Erythroblast (primary cell): ENCODE results near the gene ADNP.

Experiments used
- DNase-seq, 2 experiments: peaks; one replicate each; lab custom pipeline; 2025; lab: John Stamatoyannopoulos, UW
- GATA1 ChIP-seq: IDR thresholded peaks from 2 replicates; pipeline ENCODE4 v1.6.1; 2011; ENCODE audit warnings: low read depth, mild to moderate bottlenecking, control low read depth, low read length, moderate library complexity
- POLR2A ChIP-seq: IDR thresholded peaks from 2 replicates; pipeline ENCODE4 v1.6.1; 2011; ENCODE audit warnings: mild to moderate bottlenecking, low read length

Gene ADNP

GRCh38 chr20:50850721-50851286, 80.4 kb downstream of the ADNP start:
- TF ChIP-seq GATA1 (no peak), POLR2A (no peak)
- DNase-seq, result no peak

DNA sequence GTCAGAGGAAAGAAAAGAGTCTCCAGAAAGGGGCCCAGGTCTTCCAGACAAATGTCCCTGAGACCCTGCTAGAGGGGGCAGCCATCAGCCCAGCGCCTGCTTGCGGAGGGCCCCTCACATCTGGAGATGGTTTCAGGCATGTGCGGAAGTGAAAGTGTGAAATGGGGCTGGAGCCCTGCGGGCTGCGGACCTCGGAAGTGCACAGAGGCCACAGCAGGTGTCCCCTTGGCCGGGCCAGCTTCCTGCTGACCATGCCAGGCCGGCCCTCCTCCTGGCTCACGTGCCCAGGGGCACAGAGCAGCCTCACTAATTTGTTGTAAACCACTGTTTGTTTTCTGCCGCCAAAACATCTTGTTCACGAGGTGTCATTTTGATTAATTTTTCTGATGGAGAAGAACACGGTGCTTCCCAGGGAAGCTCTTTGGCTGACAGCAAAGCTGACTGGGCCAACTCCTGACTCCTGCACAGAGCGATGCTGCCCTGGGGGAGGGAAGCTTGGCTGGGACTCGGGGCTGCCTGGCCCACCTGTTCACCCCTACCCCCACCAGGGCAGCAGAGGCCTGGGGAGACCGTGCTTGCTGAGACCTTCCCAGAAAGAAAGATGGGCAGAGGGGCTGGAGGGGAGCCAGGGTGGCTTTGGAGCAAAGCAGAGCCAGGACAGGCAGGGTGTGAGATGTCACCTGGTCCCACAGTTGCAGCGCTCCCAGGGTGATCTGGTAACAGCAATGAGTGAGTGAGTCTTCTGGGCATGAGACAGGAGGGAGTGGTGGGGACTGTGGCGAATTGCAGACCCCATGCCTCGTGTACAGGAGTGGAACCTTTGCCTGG, 82.2 kb downstream of the ADNP start:
- no peak for TF ChIP-seq GATA1
- no peak for DNase-seq

DNA sequence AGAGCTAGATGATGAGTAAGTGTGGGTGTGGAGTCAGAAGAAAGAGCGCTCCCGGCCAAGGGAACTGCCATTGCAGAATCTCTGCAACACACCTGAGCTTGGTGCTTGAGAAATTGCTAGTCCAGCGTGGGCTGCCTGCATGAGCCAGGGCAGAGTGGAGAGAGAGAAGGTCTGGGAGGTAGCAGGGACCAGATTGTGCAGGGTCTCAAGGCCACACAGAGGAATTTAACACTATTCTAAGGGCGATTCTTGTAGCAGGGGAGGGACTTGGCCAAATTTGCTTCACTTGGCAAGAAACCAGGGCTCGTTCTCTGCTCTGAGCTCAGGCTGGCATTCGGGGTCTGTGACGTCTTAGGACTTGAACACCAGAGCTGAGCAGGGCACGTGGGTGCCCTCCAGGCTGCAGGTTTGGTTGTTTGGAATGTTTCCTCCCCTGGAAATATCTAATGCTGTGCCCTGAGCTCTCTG, 82.9 kb downstream of the ADNP start:
- no peak for TF ChIP-seq POLR2A
- TF ChIP-seq GATA1, result no peak
- DNase-seq, result no peak

DNA sequence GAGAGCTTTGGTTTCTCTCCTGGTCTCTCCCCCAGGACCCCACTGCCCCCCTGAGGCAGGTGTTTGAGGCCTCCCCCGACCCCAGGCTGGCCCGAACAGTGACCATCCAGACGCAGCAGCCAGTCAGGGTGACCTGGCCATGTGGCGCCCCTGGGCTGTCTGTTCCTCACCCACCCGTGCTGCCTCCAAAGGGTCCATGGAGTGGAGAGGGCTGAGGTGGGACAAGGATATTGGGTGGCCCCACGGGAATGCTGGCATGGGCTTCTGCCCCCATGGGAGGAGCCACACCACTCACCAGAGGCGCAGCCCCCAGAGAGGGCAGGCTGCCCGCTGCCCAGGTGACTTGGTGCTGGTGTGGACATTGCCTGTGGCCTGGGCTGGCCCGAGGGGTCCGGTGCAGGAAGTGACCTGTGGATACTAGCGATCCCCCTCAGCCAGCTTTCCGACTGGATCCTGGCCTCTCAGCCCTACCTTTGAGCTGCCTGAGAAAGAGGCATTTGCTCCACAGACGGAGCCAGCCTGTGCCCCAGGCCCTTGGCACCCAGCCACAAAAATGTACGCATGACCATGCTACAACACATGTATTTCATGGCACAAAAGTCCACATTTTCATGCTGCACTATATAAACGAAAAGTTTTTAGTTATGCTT, 85.5 kb downstream of the ADNP start:
- DNase-seq, result no peak
- no peak for TF ChIP-seq POLR2A
- no peak for TF ChIP-seq GATA1

- TF ChIP-seq POLR2A (no peak), GATA1 (no peak)
Measured at GRCh38 chr20:50844430-50845100, 86.7 kb downstream of the ADNP start.

GRCh38 chr20:50843331-50844276, 87.6 kb downstream of the ADNP start:
- no peak for DNase-seq

More at GRCh38 chr20:50844430-50845100, 86.7 kb downstream of the ADNP start:
- no peak for DNase-seq

GRCh38 chr20:50842821-50843220, 88.4 kb downstream of the ADNP start:
- TF ChIP-seq POLR2A (no peak), GATA1 (no peak)
- DNase-seq, result no peak

More at GRCh38 chr20:50843331-50844276, 87.6 kb downstream of the ADNP start:
- no peak for TF ChIP-seq GATA1
- no peak for TF ChIP-seq POLR2A
